SU-DHL-6 (cell line): Measurements from ENCODE around the gene ZNF276.

Experiments used
- EZH2phosphoT487 ChIP-seq: fragments of 200-600 bp; sonication (generic), shearing (Covaris generic); conservative IDR thresholded peaks from 2 replicates; pipeline ENCODE4 v1.6.1; 2018; ENCODE audit warnings: mild to moderate bottlenecking, antibody characterized with exemption, low read length, moderate library complexity, mixed read lengths
- TF ChIP-seq, protein P1 (sequence below): fragments of 200-600 bp; sonication (generic); IDR thresholded peaks from one replicate; pipeline ENCODE4 v1.5.1; 2017; ENCODE audit warnings: antibody characterized with exemption, mild to moderate bottlenecking, low read length, moderate library complexity; ENCODE audit not compliant: insufficient read depth, poor library complexity, severe bottlenecking

DNA sequence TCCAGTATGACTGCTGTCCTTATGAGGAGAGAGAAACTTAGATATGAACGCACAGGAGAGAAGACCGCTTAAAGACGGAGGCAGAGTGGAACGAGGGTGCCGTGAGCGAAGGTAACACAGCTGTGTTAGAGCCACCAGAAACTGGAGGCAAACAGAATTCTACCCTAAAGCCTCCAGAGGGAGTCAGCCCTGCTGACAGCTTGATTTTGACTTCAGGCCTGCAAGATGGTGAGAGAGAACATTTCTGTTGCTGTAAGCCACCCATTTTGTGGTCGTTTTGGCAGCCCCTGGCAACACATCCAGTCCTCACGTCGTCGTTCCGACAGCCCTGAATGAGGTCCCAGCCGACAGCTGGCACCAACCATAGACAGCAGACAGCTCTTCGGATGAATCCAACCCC is 17.1 kb upstream of the ZNF276 start:
- TF ChIP-seq, protein P1, sequence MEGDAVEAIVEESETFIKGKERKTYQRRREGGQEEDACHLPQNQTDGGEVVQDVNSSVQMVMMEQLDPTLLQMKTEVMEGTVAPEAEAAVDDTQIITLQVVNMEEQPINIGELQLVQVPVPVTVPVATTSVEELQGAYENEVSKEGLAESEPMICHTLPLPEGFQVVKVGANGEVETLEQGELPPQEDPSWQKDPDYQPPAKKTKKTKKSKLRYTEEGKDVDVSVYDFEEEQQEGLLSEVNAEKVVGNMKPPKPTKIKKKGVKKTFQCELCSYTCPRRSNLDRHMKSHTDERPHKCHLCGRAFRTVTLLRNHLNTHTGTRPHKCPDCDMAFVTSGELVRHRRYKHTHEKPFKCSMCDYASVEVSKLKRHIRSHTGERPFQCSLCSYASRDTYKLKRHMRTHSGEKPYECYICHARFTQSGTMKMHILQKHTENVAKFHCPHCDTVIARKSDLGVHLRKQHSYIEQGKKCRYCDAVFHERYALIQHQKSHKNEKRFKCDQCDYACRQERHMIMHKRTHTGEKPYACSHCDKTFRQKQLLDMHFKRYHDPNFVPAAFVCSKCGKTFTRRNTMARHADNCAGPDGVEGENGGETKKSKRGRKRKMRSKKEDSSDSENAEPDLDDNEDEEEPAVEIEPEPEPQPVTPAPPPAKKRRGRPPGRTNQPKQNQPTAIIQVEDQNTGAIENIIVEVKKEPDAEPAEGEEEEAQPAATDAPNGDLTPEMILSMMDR, result no peak
- TF ChIP-seq EZH2phosphoT487, result no peak
